T follicular helper cell (primary cell): ENCODE measurements around the gene UBE2D2.
"Not testable (repeated sequence)": the region's sequence is repeated elsewhere in the genome, so short reads cannot be mapped to it uniquely, and the experiment has no call there.

ENCODE experiments used
- DNase-seq: peaks from one replicate; pipeline ENCODE4 v3.0.0-alpha.2; 2020; ENCODE audit warnings: low read depth
- total RNA-seq, 2 experiments: gene quantifications; one replicate each; lab custom pipeline; 2026; lab: John Stamatoyannopoulos, UW

UBE2D2 gene
- 119 to 139 reads per million in 2 experiments for total RNA-seq

GRCh38 chr5:139560752-139561654 is at the start of gene UBE2D2:
TSS of gene UBE2D2 (plus strand) at chr5:139561339. CDS start at chr5:139561792, 453 bp downstream.
- DNase-seq, result peak; percentile 97

GRCh38 chr5:139512786-139513390 is 48.3 kb upstream of the UBE2D2 start:
- DNase-seq, result no peak

- DNase-seq, result peak; percentile 72
Measured at GRCh38 chr5:139513434-139513833, 47.7 kb upstream of the UBE2D2 start.

- DNase-seq, result no peak
Measured at GRCh38 chr5:139513852-139514485, 47.2 kb upstream of the UBE2D2 start.

GRCh38 chr5:139514486-139514856 is 46.7 kb upstream of the UBE2D2 start:
- DNase-seq, result no peak

GRCh38 chr5:139517683-139518564 is 43.2 kb upstream of the UBE2D2 start:
- peak; percentile 80 for DNase-seq

- DNase-seq, result no peak
Measured at GRCh38 chr5:139523635-139524445, 37.3 kb upstream of the UBE2D2 start.

- no peak for DNase-seq
Measured at GRCh38 chr5:139524446-139524845, 36.7 kb upstream of the UBE2D2 start.

GRCh38 chr5:139524940-139525585 is 36.1 kb upstream of the UBE2D2 start:
- no peak for DNase-seq

- DNase-seq, result not testable (repeated sequence)
Measured at GRCh38 chr5:139525586-139526308, 35.4 kb upstream of the UBE2D2 start.

GRCh38 chr5:139526309-139527089 is 34.6 kb upstream of the UBE2D2 start:
- not testable (repeated sequence) for DNase-seq

- not testable (repeated sequence) for DNase-seq
Measured at GRCh38 chr5:139527090-139527470, 34.1 kb upstream of the UBE2D2 start.

- not testable (repeated sequence) for DNase-seq
Measured at GRCh38 chr5:139527896-139528467, 33.2 kb upstream of the UBE2D2 start.

GRCh38 chr5:139528695-139529094 is 32.4 kb upstream of the UBE2D2 start:
- not testable (repeated sequence) for DNase-seq

- not testable (repeated sequence) for DNase-seq
Measured at GRCh38 chr5:139530079-139530478, 31.1 kb upstream of the UBE2D2 start.

- no peak for DNase-seq
Measured at GRCh38 chr5:139531772-139532169, 29.4 kb upstream of the UBE2D2 start.

GRCh38 chr5:139543423-139543991 is 17.6 kb upstream of the UBE2D2 start:
- DNase-seq, result peak; percentile 14

GRCh38 chr5:139546593-139546992 is 14.5 kb upstream of the UBE2D2 start:
- DNase-seq, result not testable (repeated sequence)
